ENCODE data around the gene SCNN1G. TPM values are rescaled to one million over a fixed set of nuclear protein-coding genes. Genes with fewer than 3 reads are reported as not detected.

The SCNN1G gene
- total and polyA plus RNA-seq, 9 of the 15 experiments (the other 6 are each of a cell fraction or from before 2014, with no cell fraction given) = not detected

- TF ChIP-seq TEAD2 (tag; IDR thresholded peaks at IDR 0.05) (no peak), ZHX1 (conservative IDR thresholded peaks at IDR 0.05; ENCODE audit: low read length) (no peak), ZNF57 (CRISPR knock-in tag; IDR thresholded peaks at IDR 0.05) (no peak), ERF (CRISPR knock-in tag; IDR thresholded peaks at IDR 0.05) (no peak), ZBTB34 (CRISPR knock-in tag; IDR thresholded peaks at IDR 0.05) (no peak), GATAD2A (IDR thresholded peaks at IDR 0.05) (no peak)
Observed at GRCh38 chr16:23206986-23207385, 24.4 kb downstream of the SCNN1G start (continued).

GRCh38 chr16:23207485-23207884, 24.9 kb downstream of the SCNN1G start:
- H2AFZ ChIP-seq (ENCODE audit: low read depth, low read length) = no peak overlapping the region
- no peak overlapping the region for H3K27ac ChIP-seq (ENCODE audit: extremely low read depth, low read depth, low read length)
- H3K36me3 ChIP-seq (ENCODE audit: control insufficient read depth, insufficient read depth, low read length) = no peaks in the 10 kb centered on the region
- ChIA-PET POLR2A (interaction anchor here (0.7 to 0.9 kb wide), 2 partner anchors 11 to 213 kb away, joined by 3 read pairs; no protein-coding TSS in a partner anchor), CTCF (ENCODE audit: low intra/inter-chr PET ratio) (no interaction called here)
- TF ChIP-seq VEZF1 (CRISPR knock-in tag; IDR thresholded peaks at IDR 0.05) (no peak), GTF2F1 (IDR thresholded peaks at IDR 0.05; ENCODE audit: low read depth, low read length) (no peak), SIRT6 (IDR thresholded peaks at IDR 0.05; ENCODE audit: low read depth, low read length) (no peak)
- H3K79me2 ChIP-seq (ENCODE audit: control insufficient read depth, insufficient read depth, low read length) = no peaks in the 10 kb centered on the region
- no peak overlapping the region for H3K4me2 ChIP-seq (ENCODE audit: insufficient read depth, low read length)
- FAIRE-seq = no peak
- H3K9me3 ChIP-seq (replicated peaks; ENCODE audit: control insufficient read depth, insufficient read depth, low read depth, low read length) = no peaks in the 10 kb centered on the region
- 0% methylated on average over 3 of the region's 3 CpGs for WGBS (ENCODE audit: insufficient coverage, low coverage, missing lambda C conversion rate)
- BruUV-seq (replicated peaks) = no TSS peak
- peaks cover 5% of the 10 kb centered on the region for H3K9me1 ChIP-seq (ENCODE audit: control insufficient read depth, insufficient read depth, low read length)
- no peak overlapping the region for H3K9ac ChIP-seq (ENCODE audit: insufficient read depth in 1 of 2, low read depth in 2 of 2, low read length in 2 of 2)
- DNase-seq (ENCODE audit: extremely low read depth in 1 of 4, low spot score in 3 of 4) = no peak
- in situ Hi-C loops (cut with MboI) = no loop called here
- H3K4me3 ChIP-seq = no peak overlapping the region
- intact Hi-C loops (cut with micrococcal nuclease) = no loop called here
- no peak for ATAC-seq
- peaks cover 2 to 26% of the 10 kb centered on the region in 2 experiments; a peak in 3 of 5 replicates for H3K27me3 ChIP-seq (ENCODE audit: control insufficient read depth in 2 of 2, insufficient read depth in 2 of 2, low read length in 2 of 2)
- H4K20me1 ChIP-seq (replicated peaks; ENCODE audit: control insufficient read depth, insufficient read depth, low read length) = 0 out of 2 replicates have a peak, but pooled peaks cover 4% of the 10 kb centered on the region
- H3K4me1 ChIP-seq (replicated peaks in 1 of 2; ENCODE audit: control insufficient read depth in 2 of 2, insufficient read depth in 2 of 2, low read length in 2 of 2) = no peaks in the 10 kb centered on the region
